DOHH2 (cell line): Measurements from ENCODE around the gene PCDHA2.
"Not testable (repeated sequence)": the region's sequence is repeated elsewhere in the genome, so short reads cannot be mapped to it uniquely, and the experiment has no call there.

Experiments used
- H3F3A ChIP-seq: fragments of 200-600 bp; sonication (generic), shearing (Covaris generic); 2 replicates; pipeline ENCODE4 v1.6.0; 2016; ENCODE audit warnings: antibody characterized with exemption, mild to moderate bottlenecking; ENCODE audit not compliant: control insufficient read depth, insufficient read depth
- H3K27ac ChIP-seq: fragments of 200-600 bp; sonication (generic); 2 replicates; pipeline ENCODE4 v1.5.1; 2014; ENCODE audit warnings: low read depth, mild to moderate bottlenecking, low read length, moderate library complexity
- H3K27me3 ChIP-seq: fragments of 200-600 bp; sonication (generic); 2 replicates; pipeline ENCODE4 v1.6.1; 2014; ENCODE audit warnings: mild to moderate bottlenecking, low read length, mixed read lengths; ENCODE audit not compliant: control insufficient read depth
- H3K36me3 ChIP-seq: fragments of 200-600 bp; sonication (generic); 2 replicates; pipeline ENCODE4 v1.6.1; 2014; ENCODE audit warnings: mild to moderate bottlenecking, low read length, moderate library complexity, mixed read lengths; ENCODE audit not compliant: control insufficient read depth
- H3K4me1 ChIP-seq: fragments of 200-600 bp; sonication (generic); 2 replicates; pipeline ENCODE4 v1.6.1; 2014; ENCODE audit warnings: mild to moderate bottlenecking, low read length, mixed read lengths; ENCODE audit not compliant: control insufficient read depth
- H3K4me2 ChIP-seq: fragments of 200-600 bp; sonication (generic); 2 replicates; pipeline ENCODE4 v1.6.0; 2014; ENCODE audit warnings: mild to moderate bottlenecking, low read length, moderate library complexity
- H3K4me3 ChIP-seq: fragments of 200-600 bp; sonication (generic); 2 replicates; pipeline ENCODE4 v1.5.1; 2014; ENCODE audit warnings: mild to moderate bottlenecking, low read length, mixed read lengths
- H3K79me2 ChIP-seq: fragments of 200-600 bp; sonication (generic); 2 replicates; pipeline ENCODE4 v1.6.1; 2014; ENCODE audit warnings: mild to moderate bottlenecking, low read length, mixed read lengths; ENCODE audit not compliant: control insufficient read depth
- H3K9me2 ChIP-seq: fragments of 200-600 bp; sonication (generic); replicated peaks from 2 replicates; pipeline ENCODE4 v1.6.1; 2014; ENCODE audit warnings: mild to moderate bottlenecking, low read length, mixed read lengths; ENCODE audit not compliant: control insufficient read depth
- H3K9me3 ChIP-seq: fragments of 200-600 bp; sonication (generic); 2 replicates; pipeline ENCODE4 v1.6.1; 2014; ENCODE audit warnings: antibody characterized with exemption, low read length, mixed read lengths; ENCODE audit not compliant: control insufficient read depth, insufficient read depth
- H4K20me1 ChIP-seq: fragments of 200-600 bp; sonication (generic); 2 replicates; pipeline ENCODE4 v1.6.0; 2014; ENCODE audit warnings: low read depth, mild to moderate bottlenecking, antibody characterized with exemption, low read length, moderate library complexity; ENCODE audit not compliant: control insufficient read depth, insufficient read depth
- CTCF ChIP-seq: fragments of 200-600 bp; sonication (generic); IDR thresholded peaks from one replicate; pipeline ENCODE4 v1.5.1; 2014; ENCODE audit warnings: antibody characterized with exemption, mild to moderate bottlenecking, low read depth, low read length; ENCODE audit not compliant: poor library complexity, severe bottlenecking
- EZH2phosphoT487 ChIP-seq: fragments of 200-600 bp; sonication (generic); IDR thresholded peaks from 2 replicates; pipeline ENCODE4 v1.6.1; 2017; ENCODE audit warnings: borderline replicate concordance, mild to moderate bottlenecking, antibody characterized with exemption, low read length, moderate library complexity, mixed read lengths

Gene PCDHA2

GRCh38 chr5:140767444-140767843 lies 27.2 kb upstream of the PCDHA2 start:
- no peak overlapping the region for H3K4me2 ChIP-seq
- no peaks in the 10 kb centered on the region for H3F3A ChIP-seq
- H3K9me3 ChIP-seq: peaks cover 36% of the 10 kb centered on the region
- no peaks in the 10 kb centered on the region for H3K9me2 ChIP-seq
- H3K36me3 ChIP-seq: no peaks in the 10 kb centered on the region
- H3K4me3 ChIP-seq: no peak overlapping the region
- no peaks in the 10 kb centered on the region for H3K79me2 ChIP-seq
- H3K4me1 ChIP-seq: no peaks in the 10 kb centered on the region
- no peak overlapping the region for H3K27ac ChIP-seq
- TF ChIP-seq EZH2phosphoT487 (no peak), CTCF (no peak)
- H4K20me1 ChIP-seq: no peaks in the 10 kb centered on the region
- H3K27me3 ChIP-seq: no peaks in the 10 kb centered on the region

- Histone ChIP-seq H4K20me1 (no peaks in the 10 kb centered on the region), H3K27ac (no peak overlapping the region), H3K4me3 (no peak overlapping the region), H3K4me2 (no peak overlapping the region), H3K9me3 (no peaks in the 10 kb centered on the region), H3K79me2 (no peaks in the 10 kb centered on the region), H3F3A (no peaks in the 10 kb centered on the region), H3K36me3 (no peaks in the 10 kb centered on the region), H3K27me3 (no peaks in the 10 kb centered on the region), H3K9me2 (no peaks in the 10 kb centered on the region), H3K4me1 (no peaks in the 10 kb centered on the region)
- TF ChIP-seq CTCF: no peak
- no peak for TF ChIP-seq EZH2phosphoT487
These were observed 14.1 kb upstream of the PCDHA2 start for GRCh38 chr5:140780512-140780911.

- H3F3A ChIP-seq: no peaks in the 10 kb centered on the region
- H3K4me3 ChIP-seq: no peak within 1 kb of the TSS
- no peak within 1 kb of the TSS for H3K4me2 ChIP-seq
- TF ChIP-seq CTCF (peak; percentile 31), EZH2phosphoT487 (no peak)
- no peaks in the 10 kb centered on the region for H3K9me2 ChIP-seq
- no peak within 1 kb of the TSS for H3K27ac ChIP-seq
- no peaks in the 10 kb centered on the region for H3K79me2 ChIP-seq
- no peaks in the 10 kb centered on the region for H4K20me1 ChIP-seq
- peaks cover 9% of the 10 kb centered on the region; the same call in 1 of the 2 replicates for H3K9me3 ChIP-seq
- H3K4me1 ChIP-seq: no peaks in the 10 kb centered on the region
- no peaks in the 10 kb centered on the region for H3K36me3 ChIP-seq
- no peaks in the 10 kb centered on the region for H3K27me3 ChIP-seq
These were observed 8.6 kb upstream of the PCDHA2 start, which contains the start of gene PCDHA1 for GRCh38 chr5:140785905-140786686. Gene PCDHA1 (plus strand): TSS chr5:140786140.

- not testable (repeated sequence) for H3K27ac ChIP-seq, H3F3A ChIP-seq, H3K9me3 ChIP-seq, H3K36me3 ChIP-seq, H3K79me2 ChIP-seq, H3K4me2 ChIP-seq, H3K4me3 ChIP-seq, H3K27me3 ChIP-seq, H3K9me2 ChIP-seq, H4K20me1 ChIP-seq, H3K4me1 ChIP-seq
These were observed 7.2 kb upstream of the PCDHA2 start for GRCh38 chr5:140787422-140787821.

DNA sequence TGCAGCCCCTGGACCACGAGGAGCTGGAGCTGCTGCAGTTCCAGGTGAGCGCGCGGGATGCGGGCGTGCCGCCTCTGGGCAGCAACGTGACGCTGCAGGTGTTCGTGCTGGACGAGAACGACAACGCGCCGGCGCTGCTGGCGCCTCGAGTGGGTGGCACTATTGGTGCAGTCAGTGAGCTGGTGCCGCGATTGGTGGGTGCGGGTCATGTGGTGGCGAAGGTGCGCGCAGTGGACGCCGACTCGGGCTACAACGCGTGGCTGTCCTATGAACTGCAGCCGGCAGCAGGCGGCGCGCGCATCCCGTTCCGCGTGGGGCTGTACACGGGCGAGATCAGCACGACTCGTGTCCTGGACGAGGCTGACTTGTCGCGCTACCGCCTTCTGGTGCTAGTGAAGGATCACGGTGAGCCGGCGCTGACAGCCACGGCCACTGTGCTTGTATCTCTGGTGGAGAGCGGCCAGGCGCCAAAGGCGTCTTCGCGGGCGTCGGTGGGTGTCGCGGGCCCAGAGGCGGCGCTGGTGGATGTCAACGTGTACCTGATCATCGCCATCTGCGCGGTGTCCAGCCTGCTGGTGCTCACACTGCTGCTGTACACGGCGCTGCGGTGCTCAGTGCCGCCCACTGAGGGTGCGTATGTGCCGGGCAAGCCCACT lies 6.7 kb upstream of the PCDHA2 start:
- not testable (repeated sequence) for H3F3A ChIP-seq, H4K20me1 ChIP-seq, H3K4me3 ChIP-seq, H3K9me2 ChIP-seq, H3K36me3 ChIP-seq, H3K79me2 ChIP-seq, H3K27ac ChIP-seq, H3K9me3 ChIP-seq, H3K4me2 ChIP-seq, H3K27me3 ChIP-seq, H3K4me1 ChIP-seq
